ENCODE measurements around the gene QPCT.

DNA sequence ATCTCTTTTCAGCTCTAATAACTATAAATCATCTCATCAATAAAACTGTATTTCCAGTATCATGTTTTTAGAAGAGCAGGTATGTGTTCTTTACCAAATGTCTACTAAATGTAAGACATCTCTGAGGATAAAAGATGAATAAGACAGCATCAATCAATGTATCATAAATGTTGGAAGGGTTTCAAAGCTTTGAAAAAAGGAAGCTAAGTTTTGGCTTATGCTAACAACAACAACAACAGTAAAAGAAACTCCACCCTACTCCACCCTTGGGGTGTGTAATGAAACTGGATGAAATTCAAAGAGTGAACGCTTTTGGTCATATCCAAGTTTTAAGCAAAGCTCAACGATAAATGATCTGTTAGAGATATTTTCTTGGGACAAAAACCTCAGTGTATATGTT lies 36.9 kb upstream of the QPCT start:
- TF ChIP-seq, protein P1, sequence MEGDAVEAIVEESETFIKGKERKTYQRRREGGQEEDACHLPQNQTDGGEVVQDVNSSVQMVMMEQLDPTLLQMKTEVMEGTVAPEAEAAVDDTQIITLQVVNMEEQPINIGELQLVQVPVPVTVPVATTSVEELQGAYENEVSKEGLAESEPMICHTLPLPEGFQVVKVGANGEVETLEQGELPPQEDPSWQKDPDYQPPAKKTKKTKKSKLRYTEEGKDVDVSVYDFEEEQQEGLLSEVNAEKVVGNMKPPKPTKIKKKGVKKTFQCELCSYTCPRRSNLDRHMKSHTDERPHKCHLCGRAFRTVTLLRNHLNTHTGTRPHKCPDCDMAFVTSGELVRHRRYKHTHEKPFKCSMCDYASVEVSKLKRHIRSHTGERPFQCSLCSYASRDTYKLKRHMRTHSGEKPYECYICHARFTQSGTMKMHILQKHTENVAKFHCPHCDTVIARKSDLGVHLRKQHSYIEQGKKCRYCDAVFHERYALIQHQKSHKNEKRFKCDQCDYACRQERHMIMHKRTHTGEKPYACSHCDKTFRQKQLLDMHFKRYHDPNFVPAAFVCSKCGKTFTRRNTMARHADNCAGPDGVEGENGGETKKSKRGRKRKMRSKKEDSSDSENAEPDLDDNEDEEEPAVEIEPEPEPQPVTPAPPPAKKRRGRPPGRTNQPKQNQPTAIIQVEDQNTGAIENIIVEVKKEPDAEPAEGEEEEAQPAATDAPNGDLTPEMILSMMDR (IDR thresholded peaks at IDR 0.05; ENCODE audit: low read depth, low read length), result no peak
- TF ChIP-seq POLR2A (IDR thresholded peaks at IDR 0.05; ENCODE audit: extremely low read depth, insufficient read length), result no peak
- TF ChIP-seq, protein P2, sequence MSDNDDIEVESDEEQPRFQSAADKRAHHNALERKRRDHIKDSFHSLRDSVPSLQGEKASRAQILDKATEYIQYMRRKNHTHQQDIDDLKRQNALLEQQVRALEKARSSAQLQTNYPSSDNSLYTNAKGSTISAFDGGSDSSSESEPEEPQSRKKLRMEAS (IDR thresholded peaks at IDR 0.05; ENCODE audit: low read depth, low read length), result no peak
